IPS DF 6.9 (cell line): ENCODE data around the gene CD163L1.

Experiments used
- DNase-seq: peaks from one replicate; pipeline ENCODE4 v3.0.0-alpha.2; 2013; ENCODE audit warnings: low read depth, low spot score
- H3K27ac ChIP-seq: one replicate; pipeline ENCODE4 v1.5.1; 2013; ENCODE audit warnings: low read length, control low read depth
- H3K27me3 ChIP-seq: 2 replicates; pipeline ENCODE4 v1.6.1; 2013; ENCODE audit warnings: mild to moderate bottlenecking, low read length; ENCODE audit not compliant: control insufficient read depth, insufficient read depth
- H3K36me3 ChIP-seq: 2 replicates; pipeline ENCODE4 v1.6.1; 2013; ENCODE audit warnings: low read length; ENCODE audit not compliant: control insufficient read depth, insufficient read depth
- H3K4me1 ChIP-seq: 2 replicates; pipeline ENCODE4 v1.6.1; 2013; ENCODE audit warnings: low read length; ENCODE audit not compliant: control insufficient read depth, insufficient read depth
- H3K4me3 ChIP-seq: 2 replicates; pipeline ENCODE4 v1.5.1; 2013; ENCODE audit warnings: mild to moderate bottlenecking, low read length
- H3K9me3 ChIP-seq: 2 replicates; pipeline ENCODE4 v1.6.1; 2013; ENCODE audit warnings: low read length, inconsistent platforms; ENCODE audit not compliant: control insufficient read depth, insufficient read depth
- WGBS: extraction: QIAGEN DNeasy Blood & Tissue Kit; methylation state at CpG from one replicate; pipeline ENCODE4 v1.1.7; 2013; ENCODE audit warnings: mixed read lengths, missing lambda C conversion rate; ENCODE audit not compliant: insufficient read length, insufficient coverage; 5-methylcytosine and 5-hydroxymethylcytosine counted together

The CD163L1 gene

GRCh38 chr12:7369274-7369729 lies 74.7 kb downstream of the CD163L1 start:
- H3K27ac ChIP-seq: no peak overlapping the region
- H3K27me3 ChIP-seq: no peaks in the 10 kb centered on the region
- H3K36me3 ChIP-seq: no peaks in the 10 kb centered on the region
- H3K4me1 ChIP-seq: no peaks in the 10 kb centered on the region
- WGBS: no CpG with 5 or more reads among the region's 10 CpGs
- H3K4me3 ChIP-seq: no peak overlapping the region
- DNase-seq: no peak
- no peaks in the 10 kb centered on the region for H3K9me3 ChIP-seq

- no peaks in the 10 kb centered on the region for H3K9me3 ChIP-seq
- no peak overlapping the region for H3K27ac ChIP-seq
- H3K4me1 ChIP-seq: no peaks in the 10 kb centered on the region
- no peaks in the 10 kb centered on the region for H3K27me3 ChIP-seq
- WGBS: no CpG with 5 or more reads among the region's 3 CpGs
- DNase-seq: no peak
- H3K4me3 ChIP-seq: no peak overlapping the region
- H3K36me3 ChIP-seq: no peaks in the 10 kb centered on the region
Observed at GRCh38 chr12:7362734-7363133, 81.2 kb downstream of the CD163L1 start.

GRCh38 chr12:7361265-7361664 lies 82.7 kb downstream of the CD163L1 start:
- no peak overlapping the region for H3K4me3 ChIP-seq
- no peaks in the 10 kb centered on the region for H3K27me3 ChIP-seq
- no peaks in the 10 kb centered on the region for H3K9me3 ChIP-seq
- WGBS: no CpG with 5 or more reads among the region's 1 CpG
- no peaks in the 10 kb centered on the region for H3K4me1 ChIP-seq
- no peaks in the 10 kb centered on the region for H3K36me3 ChIP-seq
- DNase-seq: no peak
- no peak overlapping the region for H3K27ac ChIP-seq

GRCh38 chr12:7354529-7354928 lies 89.4 kb downstream of the CD163L1 start:
- Histone ChIP-seq H3K27me3 (no peaks in the 10 kb centered on the region; the same call in 1 of the 2 replicates), H3K27ac (no peak overlapping the region), H3K9me3 (no peaks in the 10 kb centered on the region), H3K36me3 (no peaks in the 10 kb centered on the region), H3K4me3 (no peak overlapping the region), H3K4me1 (no peaks in the 10 kb centered on the region)
- WGBS: no CpG with 5 or more reads among the region's 4 CpGs
- no peak for DNase-seq

- Histone ChIP-seq H3K27ac (no peak overlapping the region), H3K4me3 (no peak overlapping the region), H3K4me1 (no peaks in the 10 kb centered on the region), H3K36me3 (no peaks in the 10 kb centered on the region), H3K9me3 (no peaks in the 10 kb centered on the region), H3K27me3 (no peaks in the 10 kb centered on the region; the same call in 1 of the 2 replicates)
- DNase-seq: no peak
Observed at GRCh38 chr12:7352661-7353060, 91.3 kb downstream of the CD163L1 start.

GRCh38 chr12:7351177-7351576 lies 92.8 kb downstream of the CD163L1 start:
- Histone ChIP-seq H3K9me3 (no peaks in the 10 kb centered on the region; the same call in 1 of the 2 replicates), H3K36me3 (no peaks in the 10 kb centered on the region), H3K27ac (no peak overlapping the region), H3K27me3 (no peaks in the 10 kb centered on the region; the same call in 1 of the 2 replicates), H3K4me1 (no peaks in the 10 kb centered on the region), H3K4me3 (no peak overlapping the region)
- DNase-seq: no peak
- no CpG with 5 or more reads among the region's 2 CpGs for WGBS

- H3K9me3 ChIP-seq: peaks cover under 1% of the 10 kb centered on the region; the same call in 1 of the 2 replicates
- no CpG with 5 or more reads among the region's 4 CpGs for whole genome bisulfite sequencing
- H3K27ac ChIP-seq: no peak overlapping the region
- no peaks in the 10 kb centered on the region; the same call in 1 of the 2 replicates for H3K27me3 ChIP-seq
- no peak overlapping the region for H3K4me3 ChIP-seq
- no peak for DNase-seq
- no peaks in the 10 kb centered on the region for H3K4me1 ChIP-seq
- no peaks in the 10 kb centered on the region for H3K36me3 ChIP-seq
Observed at GRCh38 chr12:7349418-7349817, 94.5 kb downstream of the CD163L1 start.

- H3K9me3 ChIP-seq: peaks cover 2% of the 10 kb centered on the region; the same call in 1 of the 2 replicates
- no peaks in the 10 kb centered on the region for H3K27me3 ChIP-seq
- H3K4me3 ChIP-seq: no peak overlapping the region
- no peak overlapping the region for H3K27ac ChIP-seq
- no peaks in the 10 kb centered on the region for H3K4me1 ChIP-seq
- H3K36me3 ChIP-seq: no peaks in the 10 kb centered on the region
- DNase-seq: no peak
- no CpG with 5 or more reads among the region's 6 CpGs for WGBS
Observed at GRCh38 chr12:7346551-7347225, 97.3 kb downstream of the CD163L1 start.

- Histone ChIP-seq H3K9me3 (peaks cover 2% of the 10 kb centered on the region; the same call in 1 of the 2 replicates), H3K4me3 (no peak overlapping the region), H3K27me3 (no peaks in the 10 kb centered on the region), H3K27ac (no peak overlapping the region), H3K36me3 (no peaks in the 10 kb centered on the region), H3K4me1 (no peaks in the 10 kb centered on the region)
- DNase-seq: no peak
Observed at GRCh38 chr12:7344833-7345606, 98.9 kb downstream of the CD163L1 start.

- Histone ChIP-seq H3K9me3 (0 out of 2 replicates have a peak, but pooled peaks cover 2% of the 10 kb centered on the region), H3K36me3 (no peaks in the 10 kb centered on the region), H3K4me3 (no peak overlapping the region), H3K27ac (no peak overlapping the region), H3K4me1 (no peaks in the 10 kb centered on the region), H3K27me3 (no peaks in the 10 kb centered on the region)
- WGBS: no CpG with 5 or more reads among the region's 1 CpG
- DNase-seq: no peak
Observed at GRCh38 chr12:7339675-7340074, 104.3 kb downstream of the CD163L1 start.
